GM19468 (cell line): ENCODE data around the gene PPM1K.

Experiments
- ATAC-seq: cut with Tn5 transposase; IDR thresholded peaks from one replicate; pipeline ENCODE4 v1.9.1; 2021; ENCODE audit warnings: mild to moderate bottlenecking, moderate library complexity, moderate number of reproducible peaks; ENCODE audit not compliant: unreplicated experiment; ENCODE audit errors: extremely low read depth

PPM1K gene

DNA sequence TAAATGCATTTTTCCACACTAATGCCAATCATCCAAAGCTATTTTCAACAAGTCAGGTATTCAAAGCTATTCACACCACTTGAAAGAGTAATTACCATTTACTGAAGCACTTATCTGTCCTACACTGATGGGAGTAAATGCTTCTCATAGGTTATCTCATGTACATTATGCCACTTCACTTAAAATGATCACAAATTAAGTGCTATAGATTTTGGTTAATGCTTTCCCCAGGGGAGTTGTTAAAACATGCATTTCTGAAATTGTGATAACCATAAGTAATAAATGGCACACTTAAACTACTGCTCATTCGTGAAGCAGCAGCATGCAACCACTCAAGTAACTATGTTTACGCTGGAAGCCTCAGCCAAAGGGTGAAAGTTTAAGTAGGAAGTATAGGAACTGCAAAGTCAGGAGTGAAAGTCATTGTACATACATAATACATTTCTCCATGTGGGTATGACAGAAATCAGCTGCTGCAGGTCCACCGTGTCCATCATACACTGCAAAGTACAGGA, 6.6 kb downstream of the PPM1K start:
- no peak for ATAC-seq

- ATAC-seq = no peak
These were observed 7.2 kb downstream of the PPM1K start for GRCh38 chr4:88276952-88277710.

DNA sequence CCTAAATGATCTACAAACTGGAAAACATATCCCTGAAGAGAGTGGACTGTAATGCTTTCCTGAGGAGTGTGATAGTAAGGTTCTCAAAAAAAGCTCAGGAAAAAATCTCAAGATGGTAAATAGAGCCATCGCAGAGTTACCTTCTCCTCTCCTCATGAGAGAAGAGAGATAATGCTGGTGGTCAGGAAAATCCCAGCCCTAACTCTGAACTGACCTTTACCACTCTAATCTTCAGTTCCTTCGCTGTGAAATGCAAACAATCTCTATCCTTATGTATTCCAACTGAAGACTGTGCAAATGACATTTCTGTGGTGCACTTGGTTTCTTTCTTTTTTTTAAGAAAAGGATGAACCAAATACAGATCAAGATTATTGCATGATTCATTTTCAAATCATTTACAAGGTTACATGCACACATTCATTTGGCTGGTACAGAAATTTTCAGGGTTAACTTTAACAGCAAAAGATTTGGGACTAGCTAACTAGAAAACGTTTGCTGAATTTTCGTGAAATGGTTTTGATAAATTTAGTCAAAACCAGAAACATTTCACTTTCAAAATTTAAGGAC, 8.3 kb downstream of the PPM1K start:
- no peak for ATAC-seq

DNA sequence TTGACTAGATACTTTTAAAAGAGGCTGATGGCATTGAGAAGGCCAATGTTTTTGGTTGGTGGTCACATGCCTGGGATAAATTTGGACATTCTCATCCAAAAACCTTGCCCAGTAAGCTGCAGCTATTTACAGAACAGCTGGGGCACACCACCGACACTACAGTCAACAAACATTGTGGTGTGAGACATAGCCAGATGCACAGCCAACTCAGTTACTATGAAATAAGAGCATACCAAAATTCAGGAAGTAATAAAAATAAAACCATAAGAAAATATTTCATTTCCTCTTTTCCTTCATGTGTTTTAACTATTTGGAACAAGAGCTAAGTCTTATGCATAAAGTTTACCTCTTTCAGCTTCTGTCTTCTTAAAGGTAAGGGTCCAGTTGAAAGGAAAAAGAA, 8.8 kb downstream of the PPM1K start:
- peak; percentile 26 for ATAC-seq

DNA sequence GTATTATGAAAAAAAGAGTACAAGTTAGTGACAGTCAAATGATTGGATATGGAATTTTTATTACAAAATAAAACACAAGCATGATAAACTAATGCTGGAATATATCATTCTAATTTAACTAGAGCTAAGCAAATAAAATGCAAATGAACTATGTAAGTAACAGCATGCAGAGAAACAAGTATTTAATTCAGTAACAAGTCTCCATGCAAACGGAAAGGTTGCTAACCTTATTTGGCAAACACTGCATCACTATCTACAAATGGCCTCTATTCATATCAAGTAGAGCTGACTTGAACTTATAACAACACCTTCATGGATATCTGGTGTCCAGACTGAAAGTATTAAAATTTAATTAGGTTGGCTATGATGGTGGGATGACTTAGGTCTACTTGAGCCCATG, 15.4 kb downstream of the PPM1K start:
- no peak for ATAC-seq

- no peak for ATAC-seq
These were observed 20.0 kb downstream of the PPM1K start for GRCh38 chr4:88264336-88264735.

DNA sequence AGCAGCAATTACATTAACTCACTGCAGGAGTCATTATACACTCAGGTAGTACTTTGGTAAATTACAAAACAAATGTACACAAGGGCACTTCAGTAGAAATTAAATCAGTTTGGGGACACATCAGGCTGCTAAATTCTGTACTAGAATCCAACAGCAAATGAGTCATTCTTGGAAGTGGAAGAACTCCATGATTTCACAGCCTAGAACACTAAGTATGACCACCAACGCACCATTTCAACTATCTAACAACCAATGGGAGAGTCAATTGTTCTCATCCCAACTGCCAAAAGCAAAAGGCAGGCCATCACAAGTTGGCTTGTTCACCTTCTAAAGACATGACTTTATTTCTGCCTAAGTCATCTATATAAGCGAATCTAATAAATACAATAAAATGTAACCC, 26.6 kb downstream of the PPM1K start:
- ATAC-seq = no peak

DNA sequence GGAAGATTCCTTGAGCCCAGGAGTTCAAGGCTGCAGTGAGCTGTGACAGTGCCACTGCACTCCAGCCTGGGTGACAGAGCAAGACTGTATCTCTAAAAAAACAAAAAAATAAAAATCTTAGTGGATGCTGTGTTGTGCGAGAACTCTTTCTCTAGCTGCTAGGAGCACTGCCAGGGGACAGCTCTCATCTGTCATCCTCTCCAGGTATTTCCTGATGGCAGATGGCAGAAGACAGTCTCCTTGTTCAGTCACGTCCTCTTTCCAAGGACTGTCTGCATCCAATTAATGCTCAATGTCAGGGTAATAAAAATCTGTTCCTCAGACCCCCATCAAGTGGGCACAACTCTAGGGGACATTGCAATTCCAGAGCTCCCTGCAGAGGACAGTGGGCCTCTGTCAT, 29.2 kb downstream of the PPM1K start:
- ATAC-seq = no peak

GRCh38 chr4:88251924-88252323, 32.4 kb downstream of the PPM1K start:
- ATAC-seq = no peak

DNA sequence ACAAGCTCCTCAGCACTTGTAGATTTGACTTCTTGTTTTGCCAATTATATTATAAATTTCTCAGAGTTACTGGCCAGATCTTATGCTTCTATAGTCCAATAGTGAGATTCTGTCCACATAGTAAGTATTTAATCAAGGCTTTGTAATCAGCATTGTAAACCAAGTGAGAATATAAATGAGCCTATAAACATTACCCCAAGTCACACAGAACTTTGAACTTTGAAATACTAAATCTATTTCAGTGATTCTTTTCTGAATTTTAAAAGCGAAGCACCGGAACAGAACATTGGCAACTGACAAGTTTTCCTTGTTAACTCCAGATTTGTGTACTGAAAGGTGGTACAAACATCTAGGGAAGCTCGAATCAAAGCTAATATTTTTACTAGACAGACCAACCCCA, 37.2 kb downstream of the PPM1K start:
- no peak for ATAC-seq

DNA sequence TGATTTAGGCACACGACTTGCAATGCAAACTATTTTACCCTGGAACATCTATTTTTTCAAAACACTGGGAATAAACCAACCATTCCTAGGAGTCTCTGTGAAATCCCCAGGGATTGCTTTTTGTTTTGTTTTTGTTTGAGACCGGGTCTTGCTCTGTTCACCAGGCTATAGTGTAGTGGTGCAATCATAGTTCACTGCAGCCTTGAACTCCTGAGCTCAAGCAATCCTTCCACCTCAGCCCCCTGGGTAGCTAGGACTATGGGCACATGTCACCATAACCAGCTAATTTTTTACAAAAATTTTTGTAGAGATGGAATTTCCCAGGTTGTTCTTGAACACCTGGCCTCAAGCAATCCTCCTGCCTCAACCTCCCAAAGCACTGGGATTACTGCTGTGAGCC, 37.8 kb downstream of the PPM1K start:
- ATAC-seq = no peak

DNA sequence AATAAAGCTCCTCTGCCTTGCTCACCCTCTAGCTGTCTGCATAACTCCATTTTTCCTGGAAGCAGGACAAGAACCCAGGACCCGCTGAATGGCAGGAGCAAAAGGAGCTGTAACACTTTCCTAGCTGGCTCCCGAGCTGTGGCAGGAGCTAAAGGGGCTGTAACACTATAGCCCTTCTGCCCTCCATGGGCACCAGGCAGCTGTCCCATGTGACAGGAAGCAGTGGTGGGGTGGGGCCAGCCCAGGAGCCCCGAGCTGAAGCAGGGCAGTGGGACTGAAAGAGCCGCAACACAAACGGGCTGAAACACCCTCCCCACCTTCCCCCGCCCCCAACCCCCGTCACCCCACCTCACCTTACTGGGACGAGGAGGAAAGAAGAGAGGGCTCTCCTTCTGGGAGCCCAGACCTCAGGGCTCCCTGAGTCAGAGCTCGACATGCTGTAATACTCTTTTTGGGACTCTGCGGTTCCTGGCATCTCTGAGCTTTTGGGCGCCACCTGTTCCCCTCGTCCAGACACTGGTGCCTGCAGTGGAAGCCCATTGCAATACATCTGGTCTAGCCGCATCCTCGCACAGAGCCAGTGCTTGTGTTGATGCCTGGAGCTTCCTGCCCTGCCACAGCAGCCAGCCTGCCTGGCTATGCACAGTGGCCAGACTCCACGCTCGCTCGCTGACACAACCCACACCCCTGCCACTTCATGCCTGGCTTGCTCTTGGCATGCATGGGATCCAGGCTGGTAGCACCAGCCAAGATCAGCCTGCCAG, 39.4 kb downstream of the PPM1K start:
- no peak for ATAC-seq

- no peak for ATAC-seq
These were observed 40.3 kb downstream of the PPM1K start for GRCh38 chr4:88244056-88244455.

DNA sequence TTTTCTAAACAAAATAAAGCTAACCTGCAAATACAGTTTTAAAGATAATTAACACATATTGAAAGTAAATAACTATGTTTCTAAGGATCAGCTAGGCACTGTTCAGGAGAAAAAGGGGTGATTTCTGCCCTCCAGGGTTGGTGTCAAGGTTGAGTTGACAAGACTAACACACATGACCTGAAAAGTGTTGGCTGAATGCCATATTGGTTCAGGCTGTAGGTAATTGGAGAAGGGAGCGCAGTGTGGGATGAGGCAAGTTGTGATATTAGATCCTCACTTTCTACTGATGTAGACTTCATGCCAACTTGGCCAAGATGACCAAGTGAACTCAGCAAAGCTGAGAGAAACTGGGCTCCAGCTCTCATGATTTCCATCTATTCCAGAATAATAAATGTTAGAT, 42.2 kb downstream of the PPM1K start:
- no peak for ATAC-seq

DNA sequence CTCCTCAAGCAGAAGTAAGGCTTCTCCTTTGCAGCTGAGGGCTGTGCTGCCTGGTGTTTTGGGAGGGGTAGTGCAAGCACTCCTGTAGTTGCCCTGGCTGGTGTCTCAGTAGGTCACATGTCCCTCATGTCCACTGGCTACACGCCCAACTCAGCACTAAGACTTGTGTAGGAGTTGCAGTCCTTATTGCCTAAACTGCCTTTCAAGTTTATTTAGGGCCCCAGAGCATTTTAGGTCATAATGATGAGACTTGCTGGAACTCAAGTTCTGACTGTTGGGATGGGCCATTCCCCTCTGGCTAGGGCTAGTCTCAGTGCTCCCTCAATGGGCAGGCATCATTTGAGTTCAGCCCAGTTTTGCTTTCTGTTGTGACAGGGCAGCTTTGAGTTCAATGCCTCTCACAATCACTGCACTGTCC, 44.1 kb downstream of the PPM1K start:
- ATAC-seq = no peak

DNA sequence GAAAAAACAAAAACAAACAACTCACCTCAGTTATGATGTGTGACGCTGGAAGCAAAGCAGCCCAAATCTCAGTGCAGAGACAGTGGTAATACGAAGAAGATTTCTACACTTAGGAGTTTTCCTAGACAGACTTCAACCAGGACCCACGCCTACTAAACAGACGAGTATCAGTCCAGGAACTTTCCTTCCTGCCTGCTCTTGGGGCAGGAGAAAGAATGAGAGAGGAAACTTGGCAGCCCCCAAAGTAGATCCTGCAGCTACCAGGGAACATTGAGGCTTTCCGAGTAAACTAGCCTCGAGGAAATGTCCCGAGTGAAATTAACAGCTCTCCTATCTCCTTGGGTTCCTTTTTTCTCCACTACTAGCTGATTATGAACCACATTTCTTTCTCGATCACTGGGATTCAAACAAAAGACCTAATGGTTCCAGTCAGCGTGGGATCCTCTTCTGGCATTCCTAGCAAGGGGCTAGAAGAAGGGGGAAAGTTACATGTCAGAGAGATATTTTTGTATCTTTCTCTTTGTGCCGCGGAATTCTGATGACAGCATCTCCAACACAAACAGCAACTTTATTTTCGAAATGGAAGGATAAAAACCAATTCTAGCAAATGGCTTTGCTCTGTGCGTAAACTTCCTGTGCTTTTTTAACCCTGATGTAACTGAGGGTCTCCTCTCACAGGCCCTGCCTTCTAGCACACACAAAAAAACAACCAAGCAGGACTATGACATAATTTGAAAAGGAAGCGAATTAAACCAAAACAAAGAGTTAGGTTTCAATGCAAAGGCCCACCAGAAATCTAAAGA, 53.2 kb downstream of the PPM1K start:
- no peak for ATAC-seq

- ATAC-seq = no peak
These were observed 53.9 kb downstream of the PPM1K start for GRCh38 chr4:88230461-88230891.

DNA sequence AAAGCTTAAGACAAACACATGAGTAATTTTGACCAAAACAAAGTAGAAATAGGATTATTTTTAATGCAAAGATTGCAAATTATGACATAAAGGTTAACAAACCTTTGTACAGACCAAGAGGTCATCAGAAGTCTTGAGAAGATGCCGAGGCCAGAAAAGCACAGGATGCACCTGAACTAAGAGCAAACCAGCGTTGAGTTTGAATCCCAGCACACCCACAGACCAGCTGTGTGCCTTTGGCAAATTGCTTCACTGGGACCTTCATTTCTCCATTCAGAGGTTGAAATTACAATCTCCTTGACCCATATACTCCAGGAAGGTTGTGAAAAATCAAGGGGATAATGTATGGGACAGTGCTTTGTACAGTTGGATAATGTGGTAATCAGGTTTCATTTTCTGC, 56.6 kb downstream of the PPM1K start:
- no peak for ATAC-seq

DNA sequence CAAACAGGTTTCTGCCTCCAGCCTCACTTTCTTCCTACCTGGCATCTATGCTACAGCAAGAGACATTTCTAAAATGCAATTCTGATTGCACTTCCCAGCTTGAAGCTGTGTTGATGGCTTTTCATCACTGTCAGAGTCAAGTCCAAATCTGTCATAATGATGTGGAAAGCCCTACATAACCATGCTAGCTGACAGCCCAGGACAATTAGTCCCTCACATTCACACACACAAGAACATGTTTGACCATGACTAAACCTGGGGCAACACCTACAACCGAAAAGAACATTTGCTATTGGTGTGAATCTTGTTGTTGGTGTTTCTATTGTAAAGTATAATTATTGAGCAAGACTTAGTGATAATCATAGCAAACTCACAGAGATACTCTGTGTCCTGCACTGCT, 58.2 kb downstream of the PPM1K start:
- no peak for ATAC-seq
